Sigmoid colon (tissue), 4 donors: ENCODE results near the gene PSMD8.

Experiments
- EP300 ChIP-seq, 4 donors: sonication (generic); formaldehyde crosslinking; IDR thresholded peaks; one replicate each; pipeline ENCODE4 v1.6.1; 2017; ENCODE audit warnings: antibody characterized with exemption in 4 of 4
- POLR2A ChIP-seq, 2 donors: fragments of 450-650 bp; IDR thresholded peaks; one replicate each; pipeline ENCODE4 v1.6.1; 2016; ENCODE audit warnings: antibody characterized with exemption in 2 of 2, mild to moderate bottlenecking in 2 of 2, moderate library complexity in 2 of 2
- POLR2AphosphoS5 ChIP-seq, 4 donors: sonication (generic); formaldehyde crosslinking; IDR thresholded peaks; one replicate each; pipeline ENCODE4 v1.6.1; 2017; ENCODE audit warnings: antibody characterized with exemption in 4 of 4
- TF ChIP-seq, protein P1 (sequence below), 4 experiments: fragments of 450-650 bp in 3 of 4; fragments of 200-600 bp in 1 of 4; IDR thresholded peaks; one replicate each; pipeline ENCODE4 v1.5.1; 2016 to 2019; ENCODE audit warnings: antibody characterized with exemption in 4 of 4, mild to moderate bottlenecking in 3 of 4, moderate library complexity in 2 of 4

DNA sequence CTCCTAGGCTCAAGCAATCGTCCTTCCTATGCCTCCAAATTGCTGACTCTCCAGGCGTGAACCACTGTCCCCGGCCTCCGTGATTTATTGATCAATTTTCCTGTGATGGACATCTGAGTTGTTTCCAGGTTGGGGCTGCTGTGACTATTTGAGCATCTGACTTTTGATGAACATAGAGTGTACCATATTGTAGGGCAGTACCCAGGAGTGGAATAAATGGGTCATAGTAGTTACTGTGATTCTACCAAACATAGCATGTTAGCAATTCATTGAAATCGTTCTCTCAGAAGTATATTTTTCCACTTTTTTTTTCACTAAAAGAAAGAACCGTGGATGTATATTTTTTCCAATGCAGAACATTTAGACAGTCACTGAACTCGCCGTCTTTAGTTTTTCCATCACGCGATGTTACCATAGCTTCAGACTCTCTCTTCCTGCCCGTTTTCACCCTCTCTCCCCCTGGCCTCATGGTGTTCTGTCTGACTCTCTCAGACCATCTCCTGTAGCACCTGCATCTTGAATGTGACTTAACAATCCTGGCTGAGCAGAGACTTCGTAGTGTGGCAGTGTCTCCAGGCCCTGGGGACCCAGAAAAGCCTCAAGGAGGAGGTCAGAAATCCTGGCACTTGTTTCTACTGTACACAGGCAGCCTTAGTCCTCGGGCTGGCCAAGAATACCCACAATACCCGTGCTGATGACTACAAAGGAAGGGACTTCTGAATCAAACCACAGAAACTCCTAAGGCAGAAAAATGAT, 54.9 kb downstream of the PSMD8 start:
- TF ChIP-seq POLR2AphosphoS5 (IDR thresholded peaks at IDR 0.05) = no peak
- TF ChIP-seq, protein P1, sequence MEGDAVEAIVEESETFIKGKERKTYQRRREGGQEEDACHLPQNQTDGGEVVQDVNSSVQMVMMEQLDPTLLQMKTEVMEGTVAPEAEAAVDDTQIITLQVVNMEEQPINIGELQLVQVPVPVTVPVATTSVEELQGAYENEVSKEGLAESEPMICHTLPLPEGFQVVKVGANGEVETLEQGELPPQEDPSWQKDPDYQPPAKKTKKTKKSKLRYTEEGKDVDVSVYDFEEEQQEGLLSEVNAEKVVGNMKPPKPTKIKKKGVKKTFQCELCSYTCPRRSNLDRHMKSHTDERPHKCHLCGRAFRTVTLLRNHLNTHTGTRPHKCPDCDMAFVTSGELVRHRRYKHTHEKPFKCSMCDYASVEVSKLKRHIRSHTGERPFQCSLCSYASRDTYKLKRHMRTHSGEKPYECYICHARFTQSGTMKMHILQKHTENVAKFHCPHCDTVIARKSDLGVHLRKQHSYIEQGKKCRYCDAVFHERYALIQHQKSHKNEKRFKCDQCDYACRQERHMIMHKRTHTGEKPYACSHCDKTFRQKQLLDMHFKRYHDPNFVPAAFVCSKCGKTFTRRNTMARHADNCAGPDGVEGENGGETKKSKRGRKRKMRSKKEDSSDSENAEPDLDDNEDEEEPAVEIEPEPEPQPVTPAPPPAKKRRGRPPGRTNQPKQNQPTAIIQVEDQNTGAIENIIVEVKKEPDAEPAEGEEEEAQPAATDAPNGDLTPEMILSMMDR (IDR thresholded peaks at IDR 0.05) = no peak
- no peak for TF ChIP-seq POLR2A (IDR thresholded peaks at IDR 0.05)
- no peak for TF ChIP-seq EP300 (IDR thresholded peaks at IDR 0.05)
